Mesothelial cell of epicardium (in vitro differentiated cells): Measurements from ENCODE around the gene DDX25. TPM values are rescaled to one million over a fixed set of nuclear protein-coding genes. Genes with fewer than 3 reads are reported as not detected.
"Not testable (repeated sequence)": the region's sequence is repeated elsewhere in the genome, so short reads cannot be mapped to it uniquely, and the experiment has no call there.

Source experiments
- DNase-seq, 2 experiments: peaks; one replicate each; pipeline ENCODE4 v3.0.0; 2021; ENCODE audit warnings: low spot score in 2 of 2; ENCODE audit not compliant: unreplicated experiment in 2 of 2
- H3K27ac Mint-ChIP-seq: 2 replicates; pipeline ENCODE4 v1.8.0; 2021; ENCODE audit warnings: mixed read lengths
- H3K27me3 Mint-ChIP-seq: 2 replicates; pipeline ENCODE4 v1.8.0; 2021; ENCODE audit warnings: low read depth, mixed read lengths
- H3K36me3 Mint-ChIP-seq: 2 replicates; pipeline ENCODE4 v1.8.0; 2021; ENCODE audit warnings: mixed read lengths
- H3K4me1 Mint-ChIP-seq: 2 replicates; pipeline ENCODE4 v1.8.0; 2021; ENCODE audit warnings: mixed read lengths
- H3K4me3 Mint-ChIP-seq: 2 replicates; pipeline ENCODE4 v1.8.0; 2021; ENCODE audit warnings: mild to moderate bottlenecking, moderate library complexity, mixed read lengths
- H3K9me3 Mint-ChIP-seq: 2 replicates; pipeline ENCODE4 v1.8.0; 2021; ENCODE audit warnings: mixed read lengths
- total RNA-seq: library from RNA; stranded (reverse); gene quantifications from 3 replicates; pipeline ENCODE4 v1.2.1, GENCODE V29; 2021
- TF ChIP-seq, protein P1 (sequence below): fragments of 200-600 bp; sonication (generic); IDR thresholded peaks from one replicate; pipeline ENCODE4 v1.5.0; 2021; ENCODE audit warnings: antibody characterized with exemption; ENCODE audit not compliant: unreplicated experiment

Gene DDX25
- total RNA-seq, 1 donor from 2014 or later, result 0.98 TPM

DNA sequence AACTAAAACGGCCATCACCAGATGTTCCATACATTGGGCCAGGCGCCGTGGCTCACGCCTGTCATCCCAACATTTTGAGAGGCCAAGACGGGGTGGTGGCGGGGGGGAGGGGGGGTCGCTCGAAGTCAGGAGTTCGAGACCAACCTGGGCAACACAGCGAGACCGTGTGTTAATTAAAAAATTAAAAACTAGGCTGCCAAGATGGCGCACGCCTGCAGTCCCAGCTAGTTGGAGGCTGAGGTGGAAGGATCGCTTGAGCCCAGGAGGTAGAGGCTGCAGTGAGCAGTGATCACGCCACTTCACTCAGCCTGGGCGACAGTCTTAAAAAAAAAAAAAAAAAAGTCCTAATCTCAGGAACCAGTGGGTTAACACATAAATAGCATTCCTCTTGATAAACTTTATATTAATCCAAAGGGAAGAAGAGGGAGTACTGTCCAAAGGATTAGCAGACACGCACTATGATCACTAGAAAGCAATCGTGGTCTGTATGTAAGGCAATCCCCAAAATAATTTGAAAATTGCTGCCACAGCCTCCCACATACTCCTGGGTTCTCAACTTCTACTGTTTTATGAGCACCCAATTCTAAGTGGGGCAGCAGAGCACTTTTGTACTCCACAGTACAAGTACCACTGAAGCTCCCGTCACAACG lies 1.9 kb upstream of the DDX25 start:
- DNase-seq, result no peak
- Mint-ChIP-seq H3K36me3 (peaks cover 15% of the 10 kb centered on the region), H3K27ac (peak overlapping the region; percentile 95), H3K4me1 (peaks cover 19% of the 10 kb centered on the region), H3K9me3 (no peaks in the 10 kb centered on the region), H3K27me3 (peaks cover 38% of the 10 kb centered on the region), H3K4me3 (peak overlapping the region; percentile 96)
- TF ChIP-seq, protein P1, sequence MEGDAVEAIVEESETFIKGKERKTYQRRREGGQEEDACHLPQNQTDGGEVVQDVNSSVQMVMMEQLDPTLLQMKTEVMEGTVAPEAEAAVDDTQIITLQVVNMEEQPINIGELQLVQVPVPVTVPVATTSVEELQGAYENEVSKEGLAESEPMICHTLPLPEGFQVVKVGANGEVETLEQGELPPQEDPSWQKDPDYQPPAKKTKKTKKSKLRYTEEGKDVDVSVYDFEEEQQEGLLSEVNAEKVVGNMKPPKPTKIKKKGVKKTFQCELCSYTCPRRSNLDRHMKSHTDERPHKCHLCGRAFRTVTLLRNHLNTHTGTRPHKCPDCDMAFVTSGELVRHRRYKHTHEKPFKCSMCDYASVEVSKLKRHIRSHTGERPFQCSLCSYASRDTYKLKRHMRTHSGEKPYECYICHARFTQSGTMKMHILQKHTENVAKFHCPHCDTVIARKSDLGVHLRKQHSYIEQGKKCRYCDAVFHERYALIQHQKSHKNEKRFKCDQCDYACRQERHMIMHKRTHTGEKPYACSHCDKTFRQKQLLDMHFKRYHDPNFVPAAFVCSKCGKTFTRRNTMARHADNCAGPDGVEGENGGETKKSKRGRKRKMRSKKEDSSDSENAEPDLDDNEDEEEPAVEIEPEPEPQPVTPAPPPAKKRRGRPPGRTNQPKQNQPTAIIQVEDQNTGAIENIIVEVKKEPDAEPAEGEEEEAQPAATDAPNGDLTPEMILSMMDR, result no peak

DNA sequence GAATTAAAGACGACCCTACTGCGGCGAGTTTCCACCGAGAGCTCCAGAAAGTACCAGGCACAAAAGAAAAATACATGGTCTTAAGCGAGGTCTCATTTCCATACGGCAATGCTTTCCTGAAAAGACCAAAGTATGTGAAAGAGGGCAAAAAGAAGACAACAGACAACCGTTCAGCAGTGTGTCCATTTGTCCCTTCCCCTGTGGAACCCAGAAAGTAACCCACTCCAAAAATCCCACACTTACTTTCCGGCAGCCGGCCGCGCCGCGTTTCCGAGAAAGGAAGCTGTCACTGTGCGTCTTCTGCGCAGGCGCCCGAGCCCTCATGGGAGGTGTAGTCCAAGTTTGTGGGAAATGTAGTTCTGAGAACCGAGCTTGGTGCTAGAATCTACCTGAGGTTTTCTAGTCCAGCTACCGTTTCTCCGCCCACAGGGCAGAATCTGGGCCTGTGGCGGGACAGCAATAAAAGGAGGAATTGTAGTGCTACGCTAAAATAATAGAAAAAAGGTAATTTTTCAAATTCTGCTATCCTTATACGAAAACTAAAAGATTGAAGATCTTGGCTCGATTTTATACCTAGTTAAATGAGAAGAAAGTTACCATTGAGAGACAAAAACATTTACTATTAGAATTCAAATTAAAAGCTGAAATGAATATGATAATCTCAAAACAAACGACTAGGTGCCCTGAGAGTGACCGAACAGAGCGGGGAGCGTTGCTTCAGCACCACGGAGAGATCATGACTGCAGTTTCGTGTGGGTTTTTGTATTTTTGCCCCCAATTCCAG lies 1.2 kb upstream of the DDX25 start, which contains the start of gene PUS3:
TSS of gene PUS3 (minus strand) at position 280 of the 784 bp plus-strand sequence. CDS start 6,922 bp downstream, outside the sequence.
- peaks cover 45% of the 10 kb centered on the region for H3K27me3 Mint-ChIP-seq
- TF ChIP-seq, protein P1, result no peak
- H3K4me1 Mint-ChIP-seq, result peaks cover 19% of the 10 kb centered on the region
- H3K9me3 Mint-ChIP-seq, result no peaks in the 10 kb centered on the region
- peak; percentile 73 to 88 for DNase-seq
- peaks cover 11% of the 10 kb centered on the region for H3K36me3 Mint-ChIP-seq
- peak within 1 kb of the TSS; percentile 95 for H3K27ac Mint-ChIP-seq
- H3K4me3 Mint-ChIP-seq, result peak within 1 kb of the TSS; percentile 96

DNA sequence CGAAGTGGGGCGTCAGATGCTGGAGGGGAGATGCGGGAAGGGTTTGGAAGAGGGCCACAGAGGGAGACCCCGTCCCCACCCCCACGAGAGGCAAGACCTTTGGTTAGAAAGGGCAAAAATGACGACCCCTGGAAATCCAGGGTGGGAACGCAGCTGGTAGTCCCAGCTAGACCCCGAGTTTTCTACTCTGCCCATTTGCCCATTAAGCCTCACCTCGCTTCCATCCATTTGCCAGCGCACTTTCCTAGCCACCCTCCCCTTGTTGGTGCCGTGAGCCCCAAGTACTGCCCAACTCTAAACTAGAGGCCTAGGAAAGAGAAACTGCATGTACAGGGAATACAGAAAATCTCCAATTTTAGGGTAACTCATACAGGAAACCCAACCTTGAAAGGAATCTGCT lies 370 bp downstream of the DDX25 start:
- H3K27me3 Mint-ChIP-seq, result peaks cover 55% of the 10 kb centered on the region
- no peaks in the 10 kb centered on the region for H3K9me3 Mint-ChIP-seq
- H3K36me3 Mint-ChIP-seq, result peaks cover 8% of the 10 kb centered on the region
- no peak overlapping the region for H3K27ac Mint-ChIP-seq
- TF ChIP-seq, protein P1, result no peak
- no peak for DNase-seq
- H3K4me1 Mint-ChIP-seq, result peaks cover 24% of the 10 kb centered on the region
- peak overlapping the region; percentile 59 for H3K4me3 Mint-ChIP-seq

DNA sequence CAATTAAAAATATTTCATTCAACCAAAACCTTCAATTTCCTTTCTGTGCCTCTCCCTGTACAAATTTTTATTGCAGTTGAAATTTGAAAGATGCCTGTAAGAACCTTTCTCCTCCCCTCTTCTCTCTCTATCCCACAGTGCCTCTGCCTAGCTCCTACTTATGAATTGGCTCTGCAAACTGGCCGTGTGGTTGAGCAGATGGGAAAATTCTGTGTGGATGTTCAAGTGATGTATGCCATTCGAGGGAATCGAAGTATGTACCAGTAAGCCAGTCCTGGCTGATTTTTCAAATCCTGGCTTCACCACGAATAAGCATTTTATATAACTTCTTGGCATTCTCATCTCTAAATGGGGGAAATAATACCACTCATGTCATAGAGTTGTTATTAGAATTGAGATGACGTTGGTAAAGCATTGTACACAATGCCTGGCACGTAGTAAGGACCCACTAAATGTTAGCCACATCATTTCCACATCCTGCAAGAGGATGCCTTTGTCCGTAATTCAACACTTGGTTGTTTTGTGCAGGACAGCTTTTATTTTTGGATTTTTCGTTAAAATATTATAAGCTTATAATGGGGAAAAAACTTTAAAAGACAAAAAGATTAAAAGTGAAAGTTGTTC lies 6.0 kb downstream of the DDX25 start:
- Mint-ChIP-seq H3K27me3 (peaks cover 64% of the 10 kb centered on the region), H3K4me3 (no peak overlapping the region), H3K4me1 (peaks cover 4% of the 10 kb centered on the region), H3K27ac (no peak overlapping the region), H3K36me3 (no peaks in the 10 kb centered on the region), H3K9me3 (no peaks in the 10 kb centered on the region)
- DNase-seq, result no peak
- TF ChIP-seq, protein P1, result no peak

DNA sequence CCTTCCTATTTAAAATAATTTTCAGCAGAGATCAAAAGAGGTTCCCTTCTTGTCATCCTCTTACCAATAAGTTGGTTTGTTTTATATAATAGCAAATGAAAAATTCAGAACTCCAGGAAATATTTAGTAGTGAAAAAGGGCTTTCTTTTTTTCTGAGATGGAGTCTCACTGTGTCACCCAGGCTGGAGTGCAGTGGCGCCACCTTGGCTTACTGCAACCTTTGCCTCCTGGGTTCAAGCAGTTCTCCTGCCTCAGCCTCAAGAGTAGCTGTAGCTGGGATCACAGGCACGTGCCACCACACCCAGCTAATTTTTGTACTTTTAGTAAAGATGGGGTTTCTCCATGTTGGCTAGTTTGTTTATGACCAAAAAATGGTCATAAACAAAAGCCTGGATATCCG lies 10.3 kb downstream of the DDX25 start:
- H3K4me1 Mint-ChIP-seq, result not testable (repeated sequence)
- peaks cover 66% of the 10 kb centered on the region for H3K27me3 Mint-ChIP-seq

More for the DNA sequence above, 10.3 kb downstream of the DDX25 start:
- not testable (repeated sequence) for H3K36me3 Mint-ChIP-seq, DNase-seq, H3K4me3 Mint-ChIP-seq, H3K27ac Mint-ChIP-seq, H3K9me3 Mint-ChIP-seq
